DOHH2 (cell line): Measurements from ENCODE around the gene SKAP1.

Experiments
- EZH2phosphoT487 ChIP-seq: fragments of 200-600 bp; sonication (generic); IDR thresholded peaks from 2 replicates; pipeline ENCODE4 v1.6.1; 2017; ENCODE audit warnings: borderline replicate concordance, mild to moderate bottlenecking, antibody characterized with exemption, low read length, moderate library complexity, mixed read lengths
- TF ChIP-seq, protein P1 (sequence below): fragments of 200-600 bp; sonication (generic); IDR thresholded peaks from one replicate; pipeline ENCODE4 v1.5.1; 2014; ENCODE audit warnings: antibody characterized with exemption, mild to moderate bottlenecking, low read depth, low read length; ENCODE audit not compliant: poor library complexity, severe bottlenecking

GRCh38 chr17:48269209-48269608 lies 160.8 kb downstream of the SKAP1 start:
- TF ChIP-seq, protein P1, sequence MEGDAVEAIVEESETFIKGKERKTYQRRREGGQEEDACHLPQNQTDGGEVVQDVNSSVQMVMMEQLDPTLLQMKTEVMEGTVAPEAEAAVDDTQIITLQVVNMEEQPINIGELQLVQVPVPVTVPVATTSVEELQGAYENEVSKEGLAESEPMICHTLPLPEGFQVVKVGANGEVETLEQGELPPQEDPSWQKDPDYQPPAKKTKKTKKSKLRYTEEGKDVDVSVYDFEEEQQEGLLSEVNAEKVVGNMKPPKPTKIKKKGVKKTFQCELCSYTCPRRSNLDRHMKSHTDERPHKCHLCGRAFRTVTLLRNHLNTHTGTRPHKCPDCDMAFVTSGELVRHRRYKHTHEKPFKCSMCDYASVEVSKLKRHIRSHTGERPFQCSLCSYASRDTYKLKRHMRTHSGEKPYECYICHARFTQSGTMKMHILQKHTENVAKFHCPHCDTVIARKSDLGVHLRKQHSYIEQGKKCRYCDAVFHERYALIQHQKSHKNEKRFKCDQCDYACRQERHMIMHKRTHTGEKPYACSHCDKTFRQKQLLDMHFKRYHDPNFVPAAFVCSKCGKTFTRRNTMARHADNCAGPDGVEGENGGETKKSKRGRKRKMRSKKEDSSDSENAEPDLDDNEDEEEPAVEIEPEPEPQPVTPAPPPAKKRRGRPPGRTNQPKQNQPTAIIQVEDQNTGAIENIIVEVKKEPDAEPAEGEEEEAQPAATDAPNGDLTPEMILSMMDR, result no peak
- TF ChIP-seq EZH2phosphoT487, result no peak
